Activated CD8-positive, alpha-beta T cell treated with anti-CD3 and anti-CD28 coated beads for 36 hours (primary cell): Measurements from ENCODE around the gene CD247. TPM values are rescaled to one million over a fixed set of nuclear protein-coding genes. Genes with fewer than 3 reads are reported as not detected.

Experiments
- ATAC-seq: fragments of 200-7000 bp; cut with Tn5 transposase; one replicate; pipeline ENCODE4 v1.10.0; 2021; ENCODE audit warnings: mild to moderate bottlenecking, moderate library complexity
- CTCF ChIA-PET: fragments of 350-600 bp; sonication (Branson Sonifier 250); formaldehyde crosslinking; loops from one replicate; lab custom pipeline; 2021; ENCODE audit warnings: antibody characterized with exemption; lab: Charles Lee
- POLR2A ChIA-PET: fragments of 350-600 bp; sonication (Branson Sonifier 250); formaldehyde crosslinking; loops from one replicate; lab custom pipeline; 2021; ENCODE audit warnings: antibody characterized with exemption; lab: Charles Lee
- DNase-seq: peaks from one replicate; pipeline ENCODE4 v3.0.0-alpha.2; 2020
- H3K27ac Mint-ChIP-seq: one replicate; pipeline ENCODE4 v1.8.0; 2021; ENCODE audit warnings: mild to moderate bottlenecking, mixed read lengths
- H3K27me3 Mint-ChIP-seq: one replicate; pipeline ENCODE4 v1.8.0; 2021; ENCODE audit warnings: mixed read lengths
- H3K36me3 Mint-ChIP-seq: one replicate; pipeline ENCODE4 v1.8.0; 2021; ENCODE audit warnings: low read depth, mixed read lengths
- H3K4me1 Mint-ChIP-seq: one replicate; pipeline ENCODE4 v1.8.0; 2021; ENCODE audit warnings: low read depth, mixed read lengths
- H3K4me3 Mint-ChIP-seq: one replicate; pipeline ENCODE4 v1.8.0; 2021; ENCODE audit warnings: mild to moderate bottlenecking, moderate library complexity, mixed read lengths
- H3K9me3 Mint-ChIP-seq: one replicate; pipeline ENCODE4 v1.8.0; 2021; ENCODE audit warnings: mixed read lengths
- intact Hi-C: fragments of 100-400 bp; cut with micrococcal nuclease; formaldehyde crosslinking; loops from one replicate; pipeline ENCODE4 v1.10.0; 2022
- total RNA-seq, 2 experiments: library from RNA; stranded (reverse); gene quantifications; one replicate each; pipeline ENCODE4 v1.2.3, GENCODE V29; 2021
- TF ChIP-seq, protein P1 (sequence below): fragments of 200-600 bp; IDR thresholded peaks from one replicate; pipeline ENCODE4 v1.8.0; 2022; ENCODE audit warnings: antibody characterized with exemption, mild to moderate bottlenecking

CD247 gene
- total RNA-seq, 2 experiments from 2014 or later, result 224 to 229 TPM

DNA sequence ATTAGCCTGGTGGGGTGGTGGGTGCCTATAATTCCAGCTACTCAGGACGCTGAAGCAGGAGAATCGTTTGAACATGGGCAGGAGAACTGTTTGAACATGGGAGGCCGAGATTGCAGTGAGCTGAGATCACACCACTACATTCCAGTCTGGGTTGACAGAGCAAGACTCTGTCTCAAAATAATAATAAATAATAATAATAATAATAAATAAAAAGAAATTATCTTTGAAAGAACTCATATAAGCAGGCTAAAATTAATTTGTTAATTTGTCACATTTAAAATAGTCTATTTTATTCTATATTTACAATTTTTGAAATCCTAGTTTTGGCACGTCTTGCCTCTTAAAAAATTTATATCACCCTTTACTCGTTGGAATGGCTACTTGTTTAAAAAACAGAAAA is 27.6 kb downstream of the CD247 start:
- Mint-ChIP-seq H3K4me3 (peak overlapping the region; percentile 68), H3K36me3 (peaks cover 68% of the 10 kb centered on the region), H3K27ac (peak overlapping the region; percentile 96), H3K4me1 (peaks cover 91% of the 10 kb centered on the region), H3K9me3 (no peaks in the 10 kb centered on the region), H3K27me3 (no peaks in the 10 kb centered on the region)
- ChIA-PET POLR2A (interaction anchor here (1.9 to 9.0 kb wide), 7 partner anchors 10 to 43 kb away, joined by 6 to 76 read pairs (median 15); partner anchors contain the start of gene CD247), CTCF (interaction anchor here (1.4 to 3.8 kb wide), 3 partner anchors 9 to 43 kb away, joined by 4 to 18 read pairs (median 16); no protein-coding TSS in a partner anchor)
- no peak for ATAC-seq
- intact Hi-C loops, result no loop called here
- DNase-seq, result no peak
- TF ChIP-seq, protein P1, sequence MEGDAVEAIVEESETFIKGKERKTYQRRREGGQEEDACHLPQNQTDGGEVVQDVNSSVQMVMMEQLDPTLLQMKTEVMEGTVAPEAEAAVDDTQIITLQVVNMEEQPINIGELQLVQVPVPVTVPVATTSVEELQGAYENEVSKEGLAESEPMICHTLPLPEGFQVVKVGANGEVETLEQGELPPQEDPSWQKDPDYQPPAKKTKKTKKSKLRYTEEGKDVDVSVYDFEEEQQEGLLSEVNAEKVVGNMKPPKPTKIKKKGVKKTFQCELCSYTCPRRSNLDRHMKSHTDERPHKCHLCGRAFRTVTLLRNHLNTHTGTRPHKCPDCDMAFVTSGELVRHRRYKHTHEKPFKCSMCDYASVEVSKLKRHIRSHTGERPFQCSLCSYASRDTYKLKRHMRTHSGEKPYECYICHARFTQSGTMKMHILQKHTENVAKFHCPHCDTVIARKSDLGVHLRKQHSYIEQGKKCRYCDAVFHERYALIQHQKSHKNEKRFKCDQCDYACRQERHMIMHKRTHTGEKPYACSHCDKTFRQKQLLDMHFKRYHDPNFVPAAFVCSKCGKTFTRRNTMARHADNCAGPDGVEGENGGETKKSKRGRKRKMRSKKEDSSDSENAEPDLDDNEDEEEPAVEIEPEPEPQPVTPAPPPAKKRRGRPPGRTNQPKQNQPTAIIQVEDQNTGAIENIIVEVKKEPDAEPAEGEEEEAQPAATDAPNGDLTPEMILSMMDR, result no peak

DNA sequence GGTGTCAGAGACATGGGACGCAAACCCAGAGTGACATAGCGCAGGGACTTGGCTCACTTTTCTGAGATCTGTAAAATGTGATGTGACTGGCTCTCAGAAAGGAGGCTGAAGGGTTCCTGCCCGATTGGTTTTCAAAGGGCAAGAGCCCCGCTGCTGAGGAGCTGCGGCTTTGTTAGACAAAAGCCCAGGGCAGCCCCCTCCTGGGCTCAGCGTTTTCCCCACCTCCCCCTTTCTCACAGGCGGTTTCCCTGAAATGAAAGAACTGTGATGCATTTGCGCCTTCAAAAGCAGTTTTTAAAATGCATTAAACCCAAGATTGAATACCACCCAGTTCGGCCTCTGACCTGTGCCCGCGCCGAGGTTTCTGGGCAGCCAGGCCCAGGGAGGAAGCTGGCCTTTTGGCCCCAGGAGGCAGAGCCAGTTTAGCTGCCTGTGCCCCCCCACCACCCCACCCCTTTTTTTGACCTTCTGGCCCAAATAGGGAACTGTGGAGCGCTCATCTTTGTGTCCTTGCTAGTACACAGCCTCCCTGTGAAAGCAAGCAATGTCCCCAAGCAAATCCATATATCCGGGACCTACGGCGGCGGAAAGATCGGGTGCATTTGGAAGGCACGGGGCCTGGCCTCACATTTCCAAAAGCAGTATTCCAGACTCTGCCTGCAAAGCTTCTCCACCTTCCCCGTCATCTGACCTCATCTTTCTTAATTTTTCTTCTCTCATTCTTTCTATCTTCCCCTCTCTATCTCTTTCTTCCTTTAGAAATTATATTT is 28.6 kb downstream of the CD247 start:
- peak; percentile 89 for DNase-seq
- H3K4me3 Mint-ChIP-seq, result peak overlapping the region; percentile 68
- peaks cover 91% of the 10 kb centered on the region for H3K4me1 Mint-ChIP-seq
- ATAC-seq, result peak; percentile 63
- H3K36me3 Mint-ChIP-seq, result peaks cover 71% of the 10 kb centered on the region
- no peaks in the 10 kb centered on the region for H3K27me3 Mint-ChIP-seq
- no peaks in the 10 kb centered on the region for H3K9me3 Mint-ChIP-seq
- TF ChIP-seq, protein P1, result no peak
- peak overlapping the region; percentile 96 for H3K27ac Mint-ChIP-seq
- CTCF ChIA-PET, result interaction anchor here (0.9 to 3.8 kb wide), 11 partner anchors 9 to 44 kb away, joined by 3 to 18 read pairs (median 4); partner anchors contain the start of gene CD247
- intact Hi-C loops, result no loop called here
- POLR2A ChIA-PET, result interaction anchor here (0.7 to 9.0 kb wide), 11 partner anchors 9 to 49 kb away, joined by 3 to 76 read pairs (median 8); partner anchors contain the start of gene CD247

DNA sequence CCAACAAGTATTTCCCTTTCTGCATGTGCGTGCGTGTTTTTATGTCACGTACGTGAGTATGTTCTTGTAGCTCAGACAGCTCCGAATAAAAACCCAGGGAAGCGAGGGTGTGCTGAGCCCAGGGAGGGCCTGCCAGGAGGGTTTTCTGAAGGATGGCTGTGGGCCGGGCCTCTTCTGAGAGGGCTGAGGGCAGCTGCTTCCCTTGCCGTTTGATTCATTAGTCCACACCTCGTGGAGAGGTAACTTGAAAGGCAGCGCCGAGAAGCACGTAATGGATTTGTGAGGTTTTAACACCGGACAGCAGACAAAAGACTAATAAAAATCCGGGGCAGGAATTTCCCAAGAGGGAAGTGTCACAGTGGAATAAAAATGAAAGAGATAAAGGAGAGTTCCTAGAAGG is 29.5 kb downstream of the CD247 start:
- Mint-ChIP-seq H3K27me3 (no peaks in the 10 kb centered on the region), H3K27ac (peak overlapping the region; percentile 95), H3K4me1 (peaks cover 91% of the 10 kb centered on the region), H3K4me3 (peak overlapping the region; percentile 68), H3K9me3 (no peaks in the 10 kb centered on the region), H3K36me3 (peaks cover 70% of the 10 kb centered on the region)
- ChIA-PET POLR2A (interaction anchor here (0.8 to 9.0 kb wide), 8 partner anchors 12 to 42 kb away, joined by 3 to 76 read pairs (median 10); partner anchors contain the start of gene CD247), CTCF (interaction anchor here (1.0 to 3.8 kb wide), 8 partner anchors 8 to 52 kb away, joined by 3 to 18 read pairs (median 4); partner anchors contain the start of gene CD247)
- intact Hi-C loops, result no loop called here
- TF ChIP-seq, protein P1, result no peak
- ATAC-seq (no peak), DNase-seq (no peak)

DNA sequence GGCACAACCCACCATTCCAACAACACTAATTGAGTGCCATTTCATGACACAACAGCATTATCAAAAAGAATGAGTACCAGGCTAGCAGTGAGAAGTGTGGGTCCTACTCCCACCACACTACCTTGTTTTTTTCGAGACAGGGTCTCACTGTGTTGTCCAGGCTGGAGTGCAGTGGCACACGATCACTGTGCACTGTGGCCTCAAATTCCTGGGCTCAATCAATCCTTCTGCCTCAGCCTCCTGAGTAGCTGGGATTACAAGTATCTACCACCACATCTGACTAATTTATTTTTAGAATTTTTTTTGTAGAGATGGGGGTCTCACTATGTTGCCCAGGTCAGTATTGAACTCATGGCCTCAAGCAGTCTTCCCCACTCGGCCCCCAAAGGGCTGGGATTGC is 30.7 kb downstream of the CD247 start:
- Mint-ChIP-seq H3K4me3 (no peak overlapping the region), H3K4me1 (peaks cover 93% of the 10 kb centered on the region), H3K27me3 (no peaks in the 10 kb centered on the region), H3K9me3 (no peaks in the 10 kb centered on the region), H3K36me3 (peaks cover 76% of the 10 kb centered on the region), H3K27ac (peak overlapping the region; percentile 95)
- DNase-seq (no peak), ATAC-seq (no peak)
- intact Hi-C loops, result no loop called here
- TF ChIP-seq, protein P1, result no peak
- POLR2A ChIA-PET, result interaction anchor here (1.3 to 12.7 kb wide), 7 partner anchors 11 to 40 kb away, joined by 3 to 85 read pairs (median 32); partner anchors contain the start of gene CD247
- CTCF ChIA-PET, result interaction anchor here (0.7 to 3.4 kb wide), 4 partner anchors 12 to 50 kb away, joined by 3 to 16 read pairs (median 4); partner anchors contain the start of gene CD247
